ENCODE results near the gene KLK12. TPM values are rescaled to one million over a fixed set of nuclear protein-coding genes. Genes with fewer than 3 reads are reported as not detected.
A peak's percentile ranks its signal among the peaks of the same experiment; 100 is the strongest.

The KLK12 gene
- total RNA-seq, 1 experiment from 2014 or later, result not detected

DNA sequence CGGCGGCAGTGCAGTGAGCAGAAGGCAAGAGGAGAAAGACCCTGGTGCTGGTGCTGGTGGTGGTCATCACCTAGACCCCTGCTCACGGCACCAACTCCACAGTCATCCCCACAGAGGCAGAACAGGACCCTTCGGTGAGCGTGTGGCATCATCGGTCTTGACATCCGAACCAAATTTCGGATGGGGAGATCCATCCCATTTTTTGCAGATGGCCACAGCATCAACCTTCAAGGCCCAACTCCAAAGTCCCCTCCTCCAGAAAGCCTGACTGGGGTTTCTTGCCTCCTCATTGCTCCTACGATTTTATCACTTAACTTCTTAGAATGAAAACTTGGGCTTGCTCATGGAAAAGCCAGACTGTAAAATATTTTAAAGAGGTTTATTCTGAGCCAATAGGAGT is 8.7 kb upstream of the KLK12 start:
- Histone ChIP-seq H3K36me3 (ENCODE audit: insufficient read depth, low read length) (no peaks in the 10 kb centered on the region), H3K4me1 (ENCODE audit: low read length) (no peaks in the 10 kb centered on the region), H3K9me3 (ENCODE audit: low read length) (no peaks in the 10 kb centered on the region), H2AFZ (ENCODE audit: low read length) (no peak overlapping the region), H3K27ac (ENCODE audit: low read length) (no peak overlapping the region), H3K4me3 (ENCODE audit: low read length) (no peak overlapping the region), H3K4me2 (ENCODE audit: low read depth, low read length, poor library complexity, severe bottlenecking) (no peak overlapping the region), H4K20me1 (ENCODE audit: insufficient read depth, low read depth, low read length) (no peaks in the 10 kb centered on the region), H3K27me3 (ENCODE audit: low read length) (no peaks in the 10 kb centered on the region), H3K79me2 (ENCODE audit: low read length) (no peaks in the 10 kb centered on the region), H3K9me2 (replicated peaks; ENCODE audit: insufficient read depth, low read length) (no peaks in the 10 kb centered on the region), H3K9ac (ENCODE audit: low read length) (no peak overlapping the region)
- DNase-seq, result no peak

- no peaks in the 10 kb centered on the region for H3K4me1 ChIP-seq (ENCODE audit: low read length)
- H3K27me3 ChIP-seq (ENCODE audit: low read length), result no peaks in the 10 kb centered on the region
- H3K27ac ChIP-seq (ENCODE audit: low read length), result no peak overlapping the region
- no peak overlapping the region for H3K4me2 ChIP-seq (ENCODE audit: low read depth, low read length, poor library complexity, severe bottlenecking)
- no peak overlapping the region for H3K9ac ChIP-seq (ENCODE audit: low read length)
- no peaks in the 10 kb centered on the region for H3K9me2 ChIP-seq (replicated peaks; ENCODE audit: insufficient read depth, low read length)
- no peak overlapping the region for H2AFZ ChIP-seq (ENCODE audit: low read length)
- H3K79me2 ChIP-seq (ENCODE audit: low read length), result no peaks in the 10 kb centered on the region
- no peak for DNase-seq
- H3K9me3 ChIP-seq (ENCODE audit: low read length), result no peaks in the 10 kb centered on the region
- no peaks in the 10 kb centered on the region for H4K20me1 ChIP-seq (ENCODE audit: insufficient read depth, low read depth, low read length)
- no peaks in the 10 kb centered on the region for H3K36me3 ChIP-seq (ENCODE audit: insufficient read depth, low read length)
- H3K4me3 ChIP-seq (ENCODE audit: low read length), result no peak overlapping the region
Observed at GRCh38 chr19:51040151-51040550, 5.3 kb upstream of the KLK12 start.

- Histone ChIP-seq H3K27me3 (ENCODE audit: low read length) (no peaks in the 10 kb centered on the region), H3K9ac (ENCODE audit: low read length) (no peak overlapping the region), H3K4me2 (ENCODE audit: low read depth, low read length, poor library complexity, severe bottlenecking) (no peak overlapping the region), H3K79me2 (ENCODE audit: low read length) (no peaks in the 10 kb centered on the region), H3K27ac (ENCODE audit: low read length) (no peak overlapping the region), H2AFZ (ENCODE audit: low read length) (no peak overlapping the region), H3K9me3 (ENCODE audit: low read length) (no peaks in the 10 kb centered on the region), H4K20me1 (ENCODE audit: insufficient read depth, low read depth, low read length) (no peaks in the 10 kb centered on the region), H3K36me3 (ENCODE audit: insufficient read depth, low read length) (no peaks in the 10 kb centered on the region), H3K4me3 (ENCODE audit: low read length) (no peak overlapping the region), H3K4me1 (ENCODE audit: low read length) (no peaks in the 10 kb centered on the region), H3K9me2 (replicated peaks; ENCODE audit: insufficient read depth, low read length) (no peaks in the 10 kb centered on the region)
- DNase-seq, result no peak
Observed at GRCh38 chr19:51036519-51036918, 1.7 kb upstream of the KLK12 start.

- no peaks in the 10 kb centered on the region for H4K20me1 ChIP-seq (ENCODE audit: insufficient read depth, low read depth, low read length)
- no peak overlapping the region for H3K9ac ChIP-seq (ENCODE audit: low read length)
- no peaks in the 10 kb centered on the region for H3K27me3 ChIP-seq (ENCODE audit: low read length)
- H2AFZ ChIP-seq (ENCODE audit: low read length), result no peak overlapping the region
- no peak overlapping the region for H3K27ac ChIP-seq (ENCODE audit: low read length)
- H3K9me2 ChIP-seq (replicated peaks; ENCODE audit: insufficient read depth, low read length), result no peaks in the 10 kb centered on the region
- H3K4me1 ChIP-seq (ENCODE audit: low read length), result no peaks in the 10 kb centered on the region
- H3K36me3 ChIP-seq (ENCODE audit: insufficient read depth, low read length), result no peaks in the 10 kb centered on the region
- H3K9me3 ChIP-seq (ENCODE audit: low read length), result no peaks in the 10 kb centered on the region
- H3K4me2 ChIP-seq (ENCODE audit: low read depth, low read length, poor library complexity, severe bottlenecking), result no peak overlapping the region
- no peak overlapping the region for H3K4me3 ChIP-seq (ENCODE audit: low read length)
- no peak for DNase-seq
- H3K79me2 ChIP-seq (ENCODE audit: low read length), result no peaks in the 10 kb centered on the region
Observed at GRCh38 chr19:51031880-51032225, 2.9 kb downstream of the KLK12 start.

DNA sequence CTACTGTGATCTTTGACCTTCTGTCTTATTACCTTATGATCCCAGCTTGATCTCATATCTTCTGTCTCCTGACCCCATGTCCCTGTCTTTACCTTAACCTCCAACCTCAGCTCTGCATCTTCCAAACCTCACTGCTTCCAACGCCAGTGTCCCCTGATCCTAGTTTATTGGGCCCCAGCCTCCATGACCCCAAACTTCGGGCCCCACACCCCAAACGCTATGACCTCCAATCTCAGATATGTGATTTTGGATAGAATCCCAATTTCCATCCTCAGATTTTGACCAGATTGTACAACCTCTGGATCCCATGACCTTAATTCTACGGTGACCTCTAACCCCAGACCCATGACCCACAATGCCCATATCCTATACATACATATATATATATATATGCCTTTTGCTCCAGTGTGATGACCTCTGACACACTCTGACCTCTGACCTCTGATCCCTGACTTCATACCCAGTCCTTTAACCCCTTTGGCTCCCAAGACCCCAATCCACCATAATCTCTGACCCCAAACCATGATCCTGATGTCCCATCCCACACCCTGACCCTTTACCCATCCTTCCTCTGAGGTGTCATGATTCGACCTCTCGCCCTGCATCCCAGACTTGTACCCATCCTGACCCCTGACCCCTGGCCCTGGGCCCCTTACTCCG is 3.5 kb downstream of the KLK12 start:
- H3K36me3 ChIP-seq (ENCODE audit: insufficient read depth, low read length), result no peaks in the 10 kb centered on the region
- no peak for DNase-seq
- H3K79me2 ChIP-seq (ENCODE audit: low read length), result no peaks in the 10 kb centered on the region
- H3K9me3 ChIP-seq (ENCODE audit: low read length), result no peaks in the 10 kb centered on the region
- H4K20me1 ChIP-seq (ENCODE audit: insufficient read depth, low read depth, low read length), result no peaks in the 10 kb centered on the region
- H3K4me1 ChIP-seq (ENCODE audit: low read length), result no peaks in the 10 kb centered on the region
- H3K9me2 ChIP-seq (replicated peaks; ENCODE audit: insufficient read depth, low read length), result no peaks in the 10 kb centered on the region
- no peaks in the 10 kb centered on the region for H3K27me3 ChIP-seq (ENCODE audit: low read length)
- no peak overlapping the region for H3K4me3 ChIP-seq (ENCODE audit: low read length)
- no peak overlapping the region for H2AFZ ChIP-seq (ENCODE audit: low read length)
- H3K4me2 ChIP-seq (ENCODE audit: low read depth, low read length, poor library complexity, severe bottlenecking), result no peak overlapping the region
- no peak overlapping the region for H3K27ac ChIP-seq (ENCODE audit: low read length)
- no peak overlapping the region for H3K9ac ChIP-seq (ENCODE audit: low read length)

- H3K9me2 ChIP-seq (replicated peaks; ENCODE audit: insufficient read depth, low read length), result no peaks in the 10 kb centered on the region
- no peak overlapping the region for H3K4me2 ChIP-seq (ENCODE audit: low read depth, low read length, poor library complexity, severe bottlenecking)
- no peaks in the 10 kb centered on the region for H3K79me2 ChIP-seq (ENCODE audit: low read length)
- H3K4me3 ChIP-seq (ENCODE audit: low read length), result no peak overlapping the region
- DNase-seq, result no peak
- no peak overlapping the region for H3K9ac ChIP-seq (ENCODE audit: low read length)
- H3K27ac ChIP-seq (ENCODE audit: low read length), result no peak overlapping the region
- H3K9me3 ChIP-seq (ENCODE audit: low read length), result no peaks in the 10 kb centered on the region
- H2AFZ ChIP-seq (ENCODE audit: low read length), result no peak overlapping the region
- H3K36me3 ChIP-seq (ENCODE audit: insufficient read depth, low read length), result no peaks in the 10 kb centered on the region
- H3K27me3 ChIP-seq (ENCODE audit: low read length), result no peaks in the 10 kb centered on the region
- no peaks in the 10 kb centered on the region for H4K20me1 ChIP-seq (ENCODE audit: insufficient read depth, low read depth, low read length)
- no peaks in the 10 kb centered on the region for H3K4me1 ChIP-seq (ENCODE audit: low read length)
Observed at GRCh38 chr19:51030631-51031030, 4.2 kb downstream of the KLK12 start.

DNA sequence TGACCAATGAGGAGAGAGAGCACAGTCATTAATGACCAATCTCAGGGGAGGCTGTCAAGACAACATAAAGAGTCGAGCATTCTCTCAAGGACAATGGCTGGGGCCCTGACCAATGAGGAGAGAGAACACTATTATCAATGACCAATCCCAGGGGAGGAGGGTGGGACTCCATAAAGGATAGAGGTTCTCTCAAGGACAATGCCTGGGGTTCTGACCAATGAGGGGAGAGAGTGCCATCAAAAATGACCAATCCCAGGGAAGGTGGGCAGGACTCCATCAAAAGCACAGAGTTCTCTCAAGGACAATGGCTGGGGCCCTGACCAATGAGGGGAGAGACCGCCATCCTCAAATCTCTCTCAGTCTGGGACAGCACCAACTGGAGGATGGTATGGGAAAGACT is 5.1 kb downstream of the KLK12 start:
- no peak overlapping the region for H3K9ac ChIP-seq (ENCODE audit: low read length)
- DNase-seq, result peak; percentile 69

DNA sequence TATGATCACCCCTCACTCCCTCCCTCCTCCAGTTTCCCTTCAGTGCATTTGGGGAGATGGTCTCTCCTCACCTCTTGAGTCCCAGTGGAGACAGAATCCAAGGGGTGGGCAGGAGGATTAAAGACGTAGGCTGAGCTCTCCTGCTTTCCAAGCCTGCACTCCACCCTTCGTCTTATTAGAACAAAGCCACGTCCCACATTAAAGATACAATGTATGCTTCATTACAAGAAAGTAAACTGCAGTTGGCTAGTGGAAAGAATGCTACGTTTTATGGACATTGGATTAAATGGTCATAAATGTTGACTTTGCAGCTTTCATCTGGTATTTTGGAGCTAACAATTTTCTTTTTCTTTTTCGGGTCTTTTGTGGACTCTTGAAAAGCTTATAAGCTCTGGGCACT is 6.9 kb downstream of the KLK12 start:
- DNase-seq, result no peak
- no peaks in the 10 kb centered on the region for H3K4me1 ChIP-seq (ENCODE audit: low read length)
- H3K36me3 ChIP-seq (ENCODE audit: insufficient read depth, low read length), result no peaks in the 10 kb centered on the region

More for the DNA sequence above, 5.1 kb downstream of the KLK12 start:
- Histone ChIP-seq H4K20me1 (ENCODE audit: insufficient read depth, low read depth, low read length) (no peaks in the 10 kb centered on the region), H2AFZ (ENCODE audit: low read length) (no peak overlapping the region), H3K9me3 (ENCODE audit: low read length) (no peaks in the 10 kb centered on the region), H3K4me3 (ENCODE audit: low read length) (no peak overlapping the region), H3K79me2 (ENCODE audit: low read length) (no peaks in the 10 kb centered on the region), H3K27me3 (ENCODE audit: low read length) (no peaks in the 10 kb centered on the region), H3K27ac (ENCODE audit: low read length) (no peak overlapping the region), H3K36me3 (ENCODE audit: insufficient read depth, low read length) (no peaks in the 10 kb centered on the region), H3K4me1 (ENCODE audit: low read length) (no peaks in the 10 kb centered on the region), H3K4me2 (ENCODE audit: low read depth, low read length, poor library complexity, severe bottlenecking) (no peak overlapping the region), H3K9me2 (replicated peaks; ENCODE audit: insufficient read depth, low read length) (no peaks in the 10 kb centered on the region)

More for the DNA sequence above, 6.9 kb downstream of the KLK12 start:
- Histone ChIP-seq H3K9ac (ENCODE audit: low read length) (no peak overlapping the region), H3K79me2 (ENCODE audit: low read length) (no peaks in the 10 kb centered on the region), H3K9me2 (replicated peaks; ENCODE audit: insufficient read depth, low read length) (no peaks in the 10 kb centered on the region), H3K27me3 (ENCODE audit: low read length) (no peaks in the 10 kb centered on the region), H3K4me2 (ENCODE audit: low read depth, low read length, poor library complexity, severe bottlenecking) (no peak overlapping the region), H3K4me3 (ENCODE audit: low read length) (no peak overlapping the region), H2AFZ (ENCODE audit: low read length) (no peak overlapping the region), H4K20me1 (ENCODE audit: insufficient read depth, low read depth, low read length) (no peaks in the 10 kb centered on the region), H3K27ac (ENCODE audit: low read length) (no peak overlapping the region), H3K9me3 (ENCODE audit: low read length) (no peaks in the 10 kb centered on the region)

Measured in Karpas-422 (cell line).